Brain pericyte (primary cell): ENCODE data around the gene NPSR1.
"Not testable (repeated sequence)": the region's sequence is repeated elsewhere in the genome, so short reads cannot be mapped to it uniquely, and the experiment has no call there.

Source experiments
- DNase-seq: peaks from one replicate; pipeline ENCODE4 v3.0.0-alpha.2; 2012; ENCODE audit warnings: low read depth, low spot score

Gene NPSR1

GRCh38 chr7:34870041-34870440 lies 212.0 kb downstream of the NPSR1 start:
- DNase-seq, result not testable (repeated sequence)

- DNase-seq, result not testable (repeated sequence)
Measured at GRCh38 chr7:34874329-34874728, 216.3 kb downstream of the NPSR1 start.

- DNase-seq, result no peak
Measured at GRCh38 chr7:34875481-34875880, 217.5 kb downstream of the NPSR1 start.

- not testable (repeated sequence) for DNase-seq
Measured at GRCh38 chr7:34878944-34879735, 221.1 kb downstream of the NPSR1 start.

- DNase-seq, result no peak
Measured at GRCh38 chr7:34879871-34880270, 221.9 kb downstream of the NPSR1 start.

DNA sequence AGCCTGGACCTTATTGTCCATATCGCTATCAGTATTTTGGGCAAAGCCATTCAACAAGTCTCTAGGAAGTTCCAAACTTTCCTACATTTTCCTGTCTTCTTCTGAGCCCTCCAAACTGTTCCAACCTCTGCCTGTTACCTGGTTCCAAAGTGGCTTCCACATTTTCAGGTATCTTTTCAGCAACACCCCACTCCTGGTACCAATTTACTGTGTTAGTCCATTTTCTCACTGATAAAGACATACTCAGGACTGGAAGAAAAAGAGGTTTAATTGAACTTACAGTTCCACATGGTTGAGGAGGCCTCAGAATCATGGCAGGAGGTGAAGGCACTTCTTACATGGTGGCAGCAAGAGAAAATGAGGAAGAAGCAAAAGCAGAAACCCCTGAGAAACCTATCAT lies 225.8 kb downstream of the NPSR1 start:
- DNase-seq, result not testable (repeated sequence)

DNA sequence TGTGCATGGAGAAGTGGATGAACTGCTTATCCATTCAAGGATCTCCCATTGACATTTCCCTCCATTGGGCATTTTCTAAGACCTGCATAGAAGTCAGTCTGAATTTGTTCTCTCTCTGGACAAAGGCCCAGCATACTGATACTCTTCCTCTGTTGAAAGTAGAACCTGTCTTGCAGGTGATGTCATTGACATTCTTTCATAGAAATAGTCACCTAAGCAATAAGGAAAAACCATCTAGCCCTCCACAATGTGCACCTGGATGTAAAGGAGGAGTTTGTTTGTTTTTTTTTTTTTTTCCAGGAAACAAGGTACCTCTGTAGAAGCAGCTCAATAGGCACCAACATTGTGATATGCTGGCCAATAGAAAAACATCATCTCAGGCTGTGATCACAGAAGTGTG lies 228.8 kb downstream of the NPSR1 start:
- DNase-seq, result no peak

DNA sequence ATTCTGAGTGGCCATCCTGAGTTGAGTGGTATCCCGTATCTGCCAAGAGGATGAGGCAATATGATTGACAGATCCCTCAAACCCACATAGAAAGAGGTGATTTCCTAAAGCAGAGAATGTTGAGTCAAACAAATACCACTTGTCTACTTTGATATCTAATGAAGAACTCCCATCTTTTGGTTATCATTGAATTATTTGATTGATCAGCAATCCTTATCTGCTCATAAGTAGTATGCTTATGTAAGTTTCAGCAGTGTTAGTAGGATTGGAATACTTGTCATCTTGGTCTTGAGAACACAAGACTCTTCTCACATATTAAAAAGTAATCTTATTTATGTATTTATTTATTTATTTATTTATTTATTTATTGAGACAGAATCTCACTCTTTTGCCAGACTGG lies 231.9 kb downstream of the NPSR1 start:
- no peak for DNase-seq

GRCh38 chr7:34895202-34895601 lies 237.2 kb downstream of the NPSR1 start:
- DNase-seq, result no peak
